NCI-H2227 (cell line): ENCODE measurements around the gene DENND1B.
A peak's percentile ranks its signal among the peaks of the same experiment; 100 is the strongest.
"Not testable (repeated sequence)": the region's sequence is repeated elsewhere in the genome, so short reads cannot be mapped to it uniquely, and the experiment has no call there.

Source experiments
- DNase-seq: peaks from one replicate; lab custom pipeline; 2025; ENCODE audit not compliant: unreplicated experiment; lab: John Stamatoyannopoulos, UW

Gene DENND1B

GRCh38 chr1:197572169-197572568 is 203.1 kb downstream of the DENND1B start:
- peak; percentile 52 for DNase-seq

GRCh38 chr1:197567442-197567841 is 207.8 kb downstream of the DENND1B start:
- no peak for DNase-seq

GRCh38 chr1:197561041-197561440 is 214.2 kb downstream of the DENND1B start:
- no peak for DNase-seq

- DNase-seq = no peak
These were observed 215.6 kb downstream of the DENND1B start for GRCh38 chr1:197559655-197560054.

- no peak for DNase-seq
These were observed 216.0 kb downstream of the DENND1B start for GRCh38 chr1:197559244-197559643.

- no peak for DNase-seq
These were observed 218.0 kb downstream of the DENND1B start for GRCh38 chr1:197557302-197557701.

GRCh38 chr1:197553281-197553680 is 222.0 kb downstream of the DENND1B start:
- DNase-seq = no peak

- no peak for DNase-seq
These were observed 228.3 kb downstream of the DENND1B start for GRCh38 chr1:197546989-197547388.

GRCh38 chr1:197544553-197544952 is 230.7 kb downstream of the DENND1B start:
- DNase-seq = no peak

GRCh38 chr1:197544130-197544529 is 231.2 kb downstream of the DENND1B start:
- no peak for DNase-seq

GRCh38 chr1:197541411-197541810 is 233.9 kb downstream of the DENND1B start:
- DNase-seq = no peak

- peak; percentile 36 for DNase-seq
These were observed 248.4 kb downstream of the DENND1B start for GRCh38 chr1:197526736-197527371.

GRCh38 chr1:197521118-197521739 is 254.1 kb downstream of the DENND1B start:
- peak; percentile 77 for DNase-seq

- peak; percentile 21 for DNase-seq
These were observed 255.4 kb downstream of the DENND1B start for GRCh38 chr1:197519741-197520334.

GRCh38 chr1:197515421-197515820 is 259.9 kb downstream of the DENND1B start:
- no peak for DNase-seq

- no peak for DNase-seq
These were observed 264.4 kb downstream of the DENND1B start for GRCh38 chr1:197510691-197511378.

GRCh38 chr1:197496722-197497121 is 278.6 kb downstream of the DENND1B start:
- no peak for DNase-seq

- DNase-seq = not testable (repeated sequence)
These were observed 283.8 kb downstream of the DENND1B start for GRCh38 chr1:197491505-197491904.

GRCh38 chr1:197486946-197487345 is 288.3 kb downstream of the DENND1B start:
- DNase-seq = peak; percentile 6

GRCh38 chr1:197485790-197486189 is 289.5 kb downstream of the DENND1B start:
- DNase-seq = no peak

- DNase-seq = no peak
These were observed 294.2 kb downstream of the DENND1B start for GRCh38 chr1:197481101-197481500.

- no peak for DNase-seq
These were observed 294.8 kb downstream of the DENND1B start for GRCh38 chr1:197480446-197480845.
